GM12801 (cell line): Measurements from ENCODE around the gene KRT17.

Experiments
- CTCF ChIP-seq: IDR thresholded peaks from one replicate; pipeline ENCODE4 v1.5.1; 2011; ENCODE audit warnings: control low read depth; ENCODE audit not compliant: insufficient read length; ENCODE audit errors: extremely low read depth

Gene KRT17

DNA sequence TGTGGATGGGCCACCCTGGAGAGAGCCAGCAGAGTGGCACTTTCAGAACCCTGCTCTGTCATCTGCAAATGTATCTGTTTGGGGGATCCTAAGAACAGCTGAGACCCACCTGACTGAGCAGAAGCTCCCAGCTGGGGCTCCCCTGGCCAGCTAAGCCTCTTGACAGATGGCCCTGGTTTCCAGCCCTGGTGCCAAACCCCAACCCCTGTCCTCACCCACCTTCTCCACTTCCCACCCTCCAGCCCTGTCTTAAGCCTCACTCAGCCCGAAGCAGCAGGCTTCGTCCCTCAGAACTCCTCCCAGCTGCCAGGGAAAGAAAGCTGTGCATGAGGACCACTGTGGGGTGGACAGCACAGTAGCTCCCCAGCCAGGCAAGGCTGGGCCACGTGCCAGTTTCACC, 49.0 kb downstream of the KRT17 start:
- TF ChIP-seq CTCF: no peak

DNA sequence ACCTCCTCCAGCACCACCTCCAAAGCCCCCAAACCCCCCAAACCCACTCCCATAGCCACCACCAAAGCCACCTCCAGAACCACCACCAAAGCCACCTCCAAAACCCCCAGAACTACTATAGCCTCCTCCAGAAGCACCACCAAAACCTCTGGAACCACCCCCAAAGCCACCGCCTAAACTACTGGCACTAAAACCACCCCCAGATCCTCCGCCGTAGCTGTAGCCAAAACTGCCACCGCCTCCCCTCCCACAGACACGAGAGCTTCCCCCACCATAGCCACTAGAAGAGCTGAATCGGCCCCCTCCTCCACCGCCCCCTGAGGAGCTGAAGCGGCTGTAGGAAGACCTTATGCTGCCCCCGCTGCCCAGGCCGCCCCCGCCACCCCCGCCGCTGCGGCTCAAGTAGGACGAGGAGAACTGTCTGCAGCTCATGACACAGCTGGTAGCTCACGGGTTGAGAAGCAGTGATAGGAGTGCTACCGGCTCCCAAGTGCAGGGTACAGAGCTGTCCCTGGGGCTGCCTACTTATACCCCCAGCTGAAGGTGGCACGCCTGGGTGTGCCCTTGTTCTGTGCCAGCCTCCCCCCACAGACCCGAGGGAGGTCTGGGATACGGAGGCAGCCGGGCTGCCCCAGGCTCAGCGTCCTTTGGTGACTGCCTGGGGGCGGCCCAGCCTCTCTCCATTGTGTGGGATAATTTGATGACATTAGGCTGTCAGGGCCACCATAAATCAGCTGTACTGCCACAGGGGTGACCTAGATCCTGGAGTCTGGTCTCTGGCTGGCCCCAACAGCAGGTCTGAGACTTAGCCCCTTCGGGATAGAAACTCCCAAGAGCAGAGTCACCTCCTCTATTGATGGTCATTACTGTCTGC, 52.6 kb downstream of the KRT17 start, which contains the start of gene KRT9:
KRT9 (minus strand) TSS at position 499 of the 874 bp plus-strand sequence; CDS start at position 432, 67 bp downstream.
- TF ChIP-seq CTCF: no peak
